Esophagus squamous epithelium (tissue), 4 donors: ENCODE data around the gene GABBR1.

Experiments used
- CTCF ChIP-seq, 6 experiments: fragments of 450-650 bp in 4 of 6; fragments of 200-600 bp in 2 of 6; sonication (generic) in 2 of 6; IDR thresholded peaks; one replicate each; pipeline ENCODE4 v1.5.1; 2016 to 2019; ENCODE audit warnings: antibody characterized with exemption in 6 of 6, mild to moderate bottlenecking in 4 of 6, moderate library complexity in 4 of 6
- POLR2A ChIP-seq, 4 donors: fragments of 450-650 bp; IDR thresholded peaks; one replicate each; pipeline ENCODE4 v1.6.1; 2017; ENCODE audit warnings: antibody characterized with exemption in 4 of 4, mild to moderate bottlenecking in 4 of 4, moderate library complexity in 3 of 4

GRCh38 chr6:29631209-29631810, 1.7 kb downstream of the GABBR1 start:
- TF ChIP-seq POLR2A (IDR thresholded peaks at IDR 0.05) = no peak
- TF ChIP-seq CTCF (IDR thresholded peaks at IDR 0.05) = no peak
